GM10266 (cell line): ENCODE results near the gene PTPRJ.

Experiments used
- DNase-seq: peaks from one replicate; pipeline ENCODE4 v3.0.0; 2012; ENCODE audit errors: extremely low spot score
- TF ChIP-seq, protein P1 (sequence below): IDR thresholded peaks from 2 replicates; pipeline ENCODE4 v1.5.1; 2012; ENCODE audit warnings: mild to moderate bottlenecking, low read depth; ENCODE audit not compliant: control insufficient read depth, insufficient read depth; ENCODE audit errors: missing control alignments

PTPRJ gene

DNA sequence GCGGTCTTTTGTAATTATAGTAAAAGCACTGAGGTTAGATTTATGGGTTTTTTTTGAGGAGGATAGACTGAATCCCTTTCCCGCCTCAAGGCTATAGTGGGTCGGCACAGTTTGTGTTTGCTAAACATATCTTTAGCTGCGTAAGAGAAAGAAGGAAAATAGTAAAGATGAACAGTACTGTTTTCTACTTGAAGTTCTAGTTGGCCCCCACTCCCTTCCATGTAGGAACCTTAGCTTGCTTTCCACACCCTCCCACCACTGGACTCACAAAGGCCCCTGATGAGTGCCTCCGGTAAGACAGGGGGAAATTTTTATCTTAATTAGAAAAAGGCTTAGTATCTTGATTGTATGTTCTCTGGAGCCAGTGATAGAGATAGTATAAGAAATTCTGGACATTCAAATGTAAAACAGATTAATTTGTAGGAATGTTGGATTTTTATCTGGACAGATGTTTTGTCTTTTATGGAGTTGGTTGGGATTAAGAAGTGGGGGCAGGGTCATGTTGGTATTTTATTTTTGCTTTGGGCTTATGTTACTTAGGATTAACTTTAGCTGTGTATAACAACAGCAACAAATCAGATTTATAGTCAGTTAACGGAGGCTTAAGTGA, 49.4 kb downstream of the PTPRJ start:
- TF ChIP-seq, protein P1, sequence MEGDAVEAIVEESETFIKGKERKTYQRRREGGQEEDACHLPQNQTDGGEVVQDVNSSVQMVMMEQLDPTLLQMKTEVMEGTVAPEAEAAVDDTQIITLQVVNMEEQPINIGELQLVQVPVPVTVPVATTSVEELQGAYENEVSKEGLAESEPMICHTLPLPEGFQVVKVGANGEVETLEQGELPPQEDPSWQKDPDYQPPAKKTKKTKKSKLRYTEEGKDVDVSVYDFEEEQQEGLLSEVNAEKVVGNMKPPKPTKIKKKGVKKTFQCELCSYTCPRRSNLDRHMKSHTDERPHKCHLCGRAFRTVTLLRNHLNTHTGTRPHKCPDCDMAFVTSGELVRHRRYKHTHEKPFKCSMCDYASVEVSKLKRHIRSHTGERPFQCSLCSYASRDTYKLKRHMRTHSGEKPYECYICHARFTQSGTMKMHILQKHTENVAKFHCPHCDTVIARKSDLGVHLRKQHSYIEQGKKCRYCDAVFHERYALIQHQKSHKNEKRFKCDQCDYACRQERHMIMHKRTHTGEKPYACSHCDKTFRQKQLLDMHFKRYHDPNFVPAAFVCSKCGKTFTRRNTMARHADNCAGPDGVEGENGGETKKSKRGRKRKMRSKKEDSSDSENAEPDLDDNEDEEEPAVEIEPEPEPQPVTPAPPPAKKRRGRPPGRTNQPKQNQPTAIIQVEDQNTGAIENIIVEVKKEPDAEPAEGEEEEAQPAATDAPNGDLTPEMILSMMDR = no peak
- DNase-seq = no peak

DNA sequence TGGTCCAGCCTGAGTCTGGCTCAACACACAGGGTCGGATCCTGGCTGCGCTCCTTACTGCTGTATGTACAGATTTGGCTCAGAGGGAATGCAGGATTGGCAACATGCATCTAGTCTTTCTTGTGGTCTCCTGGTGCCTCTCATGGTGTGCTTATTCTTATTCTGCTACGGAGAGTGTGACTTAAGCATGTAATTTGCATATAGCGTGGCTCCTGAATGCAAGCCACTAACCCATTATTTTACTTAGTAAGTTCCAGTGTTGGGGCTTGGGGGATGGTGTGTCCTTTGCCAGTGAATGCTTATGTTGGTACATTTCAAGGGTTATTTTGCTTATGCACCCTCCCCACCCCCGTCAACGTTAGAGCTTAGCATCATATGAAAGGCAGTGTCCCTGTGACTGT, 51.2 kb downstream of the PTPRJ start:
- TF ChIP-seq, protein P1 = no peak
- DNase-seq = no peak

DNA sequence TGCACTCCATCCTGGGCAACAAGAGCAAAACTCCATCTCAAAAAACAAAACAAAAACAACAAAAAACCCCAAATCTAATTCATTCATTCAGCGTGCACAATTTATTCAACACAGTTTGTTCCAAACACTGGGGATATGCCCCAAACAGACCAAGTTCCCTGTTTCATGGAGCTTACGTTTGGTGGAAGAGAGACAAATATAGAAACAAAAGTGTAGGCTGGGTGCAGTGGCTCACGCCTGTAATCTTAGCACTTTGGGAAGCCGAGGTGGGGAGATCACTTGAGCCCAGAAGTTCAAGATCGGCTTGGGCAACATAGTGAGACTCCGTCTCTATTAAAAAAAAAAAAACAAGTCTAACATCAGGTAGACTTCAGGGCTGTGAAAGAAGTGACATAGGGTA, 52.4 kb downstream of the PTPRJ start:
- TF ChIP-seq, protein P1 = no peak
- no peak for DNase-seq

DNA sequence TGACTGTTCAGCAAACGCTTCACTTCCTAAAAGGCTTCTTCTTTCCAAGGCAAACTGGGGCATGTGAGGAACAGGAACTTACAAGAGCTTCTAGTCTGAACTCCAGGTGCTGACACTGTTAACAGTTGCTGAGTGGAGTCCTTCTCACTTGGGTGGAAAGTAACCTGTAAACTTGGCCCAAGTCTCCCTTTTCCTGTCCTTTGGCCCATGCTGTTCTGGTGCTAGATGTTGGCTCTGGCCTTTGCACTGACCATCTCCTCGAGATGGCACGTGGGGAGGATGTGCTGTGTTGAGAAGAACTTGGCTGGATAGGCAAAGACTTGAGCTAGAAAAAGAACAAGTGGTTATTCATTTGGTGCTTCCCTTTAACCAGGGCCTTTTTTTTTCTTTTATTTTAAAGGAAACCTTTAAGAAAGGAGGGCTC, 53.6 kb downstream of the PTPRJ start:
- TF ChIP-seq, protein P1 = no peak
- DNase-seq = no peak

DNA sequence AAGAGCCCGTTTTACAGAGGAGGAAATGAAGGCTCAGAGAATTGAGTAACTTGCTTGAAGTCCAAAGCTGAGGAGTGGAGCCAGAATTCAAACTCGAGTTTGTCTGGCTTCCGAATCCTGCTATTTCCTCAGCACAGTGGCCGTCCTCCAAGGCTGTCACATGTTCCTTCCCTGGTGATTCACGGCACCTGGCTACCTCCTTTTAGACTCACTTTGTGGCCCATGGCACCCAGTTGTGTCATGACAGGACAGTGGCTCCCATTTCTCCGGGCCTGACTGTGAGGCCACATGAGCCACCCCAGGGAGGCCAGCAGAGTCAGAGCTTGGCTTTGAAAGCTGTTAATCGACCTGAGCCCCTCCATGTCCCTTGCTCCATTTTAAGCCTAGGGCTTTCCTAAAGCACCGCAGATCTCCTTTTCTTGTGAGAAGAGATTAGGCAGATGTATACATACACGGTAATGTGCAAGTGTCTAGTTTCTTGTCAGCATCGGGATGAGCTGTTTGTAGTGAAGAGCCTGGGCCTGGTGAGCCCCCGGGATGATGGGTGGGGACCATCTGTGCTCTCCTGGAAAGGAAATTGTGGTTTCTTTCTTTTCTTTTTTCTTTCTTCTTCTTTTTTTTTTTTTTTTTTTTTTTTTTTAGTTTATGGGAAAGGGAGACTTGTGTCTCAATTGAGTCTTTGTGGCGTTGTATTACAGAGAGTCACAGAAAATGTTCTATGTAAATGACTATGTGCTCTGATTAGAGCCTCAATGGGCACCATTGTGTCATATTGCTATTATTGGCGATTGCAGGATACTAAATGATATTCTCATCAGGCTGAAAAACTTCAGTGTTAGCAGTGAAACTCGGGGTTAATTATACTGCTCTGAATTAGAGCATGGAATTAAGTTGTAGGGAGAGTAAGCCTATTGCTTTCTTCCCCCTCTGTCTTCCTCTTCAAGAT, 54.8 kb downstream of the PTPRJ start:
- DNase-seq = no peak
- TF ChIP-seq, protein P1 = no peak

DNA sequence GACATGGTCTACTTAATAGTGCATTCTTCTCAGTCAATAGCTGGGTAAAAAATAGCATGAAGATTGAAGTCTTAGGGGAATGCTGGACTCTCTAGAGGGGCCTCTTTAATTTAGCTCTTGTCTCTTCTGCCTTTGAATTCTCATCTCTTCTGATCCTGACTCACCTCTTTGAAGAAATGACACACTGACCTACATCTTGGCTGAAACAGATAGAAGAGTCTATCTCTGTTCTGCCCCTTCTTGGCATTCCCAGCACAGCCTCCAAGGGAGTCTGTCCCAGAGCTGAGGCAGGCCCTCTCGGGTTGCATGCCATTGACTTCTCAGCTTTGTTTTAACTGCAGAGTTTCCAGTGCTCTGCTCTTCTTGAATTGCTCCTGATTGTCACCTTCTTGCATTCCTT, 55.7 kb downstream of the PTPRJ start:
- no peak for DNase-seq
- TF ChIP-seq, protein P1 = no peak

DNA sequence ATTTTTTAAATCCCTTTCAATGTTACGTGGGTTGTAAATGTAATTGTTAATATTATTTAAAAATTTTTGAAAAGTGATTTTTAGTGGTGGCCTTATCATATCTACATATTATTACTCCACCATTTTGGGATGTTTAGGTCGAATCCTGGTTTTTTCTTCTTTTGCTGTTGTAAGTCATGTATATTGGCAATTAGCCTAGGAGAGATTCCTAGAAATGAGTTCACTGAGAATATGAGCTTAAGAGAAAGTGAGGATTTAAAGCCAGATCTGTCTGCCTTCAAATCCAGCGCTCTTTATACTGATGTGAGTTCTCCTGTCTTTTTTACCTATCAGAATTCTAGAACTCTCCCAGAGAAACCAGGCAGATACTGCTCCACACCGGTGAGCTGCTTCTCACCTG, 56.1 kb downstream of the PTPRJ start:
- no peak for DNase-seq
- TF ChIP-seq, protein P1 = no peak
